NCI-H1930 (cell line): ENCODE results near the gene DNAJC5.
A peak's percentile ranks its signal among the peaks of the same experiment; 100 is the strongest.
"Not testable (repeated sequence)": the region's sequence is repeated elsewhere in the genome, so short reads cannot be mapped to it uniquely, and the experiment has no call there.

ENCODE experiments used
- DNase-seq, 2 experiments: peaks; one replicate each; lab custom pipeline; 2025; lab: John Stamatoyannopoulos, UW

Gene DNAJC5, protein sequence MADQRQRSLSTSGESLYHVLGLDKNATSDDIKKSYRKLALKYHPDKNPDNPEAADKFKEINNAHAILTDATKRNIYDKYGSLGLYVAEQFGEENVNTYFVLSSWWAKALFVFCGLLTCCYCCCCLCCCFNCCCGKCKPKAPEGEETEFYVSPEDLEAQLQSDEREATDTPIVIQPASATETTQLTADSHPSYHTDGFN

DNA sequence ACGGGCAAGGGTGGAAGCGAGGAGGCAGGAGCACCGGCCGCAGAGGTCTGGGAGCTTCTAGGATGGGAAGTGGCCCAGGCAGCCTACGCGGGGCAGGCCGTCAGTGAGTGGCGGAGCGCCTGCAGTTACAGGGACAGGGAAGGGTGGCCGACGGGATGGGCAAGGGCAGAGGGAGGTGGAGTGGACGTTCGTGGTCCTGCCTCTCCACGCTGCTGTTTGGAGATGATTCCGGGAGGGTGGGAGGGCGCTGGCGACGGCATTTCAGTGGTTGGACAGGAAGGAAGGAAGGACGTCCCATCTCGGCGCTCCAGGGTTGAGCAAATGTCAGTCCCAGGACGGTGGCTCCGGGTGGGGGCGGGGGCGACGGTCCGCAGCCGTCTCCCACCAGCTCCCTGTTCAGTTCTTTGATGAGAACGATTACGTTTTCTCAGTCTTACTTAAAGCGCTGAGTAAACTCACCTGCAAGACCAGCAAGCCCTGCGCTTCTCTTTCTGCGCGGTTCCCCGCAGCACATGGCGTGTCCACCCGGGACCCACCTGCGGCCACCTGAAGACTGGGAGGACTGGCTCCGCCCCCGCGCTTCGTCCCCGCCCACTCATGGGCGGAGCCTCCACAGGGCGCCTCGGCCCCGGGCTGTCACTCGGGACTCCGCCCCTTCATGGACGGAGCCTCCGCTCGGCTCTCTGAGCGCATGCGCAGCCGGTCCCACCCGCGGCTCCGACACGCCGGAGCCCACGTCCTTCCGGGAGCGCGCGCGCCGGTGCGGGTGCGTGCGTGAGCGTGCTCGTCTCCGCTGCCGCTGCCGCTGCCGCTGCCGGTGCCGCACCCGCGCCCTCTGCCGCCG lies at the start of gene DNAJC5:
DNAJC5 (plus strand) TSS at position 769 of the 844 bp plus-strand sequence. CDS start 33,220 bp downstream, outside the sequence.
- DNase-seq: peak; percentile 93 to 96

DNA sequence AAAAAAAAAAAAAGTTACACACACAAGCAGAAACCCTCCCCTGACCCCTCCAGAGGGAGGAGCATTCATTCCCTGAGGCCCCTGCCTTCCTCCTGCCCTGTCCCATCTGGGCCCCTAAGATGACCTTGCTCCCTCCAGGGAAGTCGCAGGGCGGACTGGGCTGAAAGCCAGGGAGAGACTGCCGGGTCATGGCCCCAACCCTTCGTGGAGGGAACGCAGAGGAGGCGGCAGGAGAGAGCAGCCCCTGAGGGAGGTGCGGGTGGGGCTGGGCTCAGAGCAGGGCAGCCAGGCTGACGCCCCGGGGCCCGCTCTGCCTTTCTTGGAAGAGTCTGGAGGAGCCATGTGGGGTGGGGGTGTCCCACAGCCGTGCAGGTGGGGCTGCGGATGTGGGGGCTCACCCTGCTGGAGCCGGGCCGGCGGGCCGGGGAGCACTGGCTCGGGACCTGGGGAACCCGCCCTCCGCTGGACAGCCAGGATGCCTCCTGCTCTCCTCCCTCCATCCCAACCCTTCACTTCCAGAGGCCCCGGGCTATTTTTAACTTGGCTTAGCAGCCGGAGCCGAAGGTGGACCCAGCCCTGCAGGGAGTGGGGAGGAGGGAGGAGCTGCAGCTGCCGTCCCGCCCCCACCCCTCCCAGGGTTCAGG lies 48.7 kb upstream of the DNAJC5 start:
- no peak for DNase-seq

DNA sequence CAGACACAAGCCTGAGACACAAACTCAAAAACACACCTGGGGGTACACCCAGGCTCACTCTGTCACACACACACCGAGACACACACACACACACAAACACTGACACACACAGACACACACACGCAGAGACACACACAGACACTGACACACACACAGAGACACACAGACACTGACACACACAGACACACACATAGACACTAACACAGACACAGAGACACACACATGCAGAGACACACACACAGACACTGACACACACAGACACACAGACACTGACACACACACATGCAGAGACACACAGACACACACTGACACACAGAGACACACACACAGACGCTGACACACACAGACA lies 48.1 kb upstream of the DNAJC5 start:
- DNase-seq: no peak

DNA sequence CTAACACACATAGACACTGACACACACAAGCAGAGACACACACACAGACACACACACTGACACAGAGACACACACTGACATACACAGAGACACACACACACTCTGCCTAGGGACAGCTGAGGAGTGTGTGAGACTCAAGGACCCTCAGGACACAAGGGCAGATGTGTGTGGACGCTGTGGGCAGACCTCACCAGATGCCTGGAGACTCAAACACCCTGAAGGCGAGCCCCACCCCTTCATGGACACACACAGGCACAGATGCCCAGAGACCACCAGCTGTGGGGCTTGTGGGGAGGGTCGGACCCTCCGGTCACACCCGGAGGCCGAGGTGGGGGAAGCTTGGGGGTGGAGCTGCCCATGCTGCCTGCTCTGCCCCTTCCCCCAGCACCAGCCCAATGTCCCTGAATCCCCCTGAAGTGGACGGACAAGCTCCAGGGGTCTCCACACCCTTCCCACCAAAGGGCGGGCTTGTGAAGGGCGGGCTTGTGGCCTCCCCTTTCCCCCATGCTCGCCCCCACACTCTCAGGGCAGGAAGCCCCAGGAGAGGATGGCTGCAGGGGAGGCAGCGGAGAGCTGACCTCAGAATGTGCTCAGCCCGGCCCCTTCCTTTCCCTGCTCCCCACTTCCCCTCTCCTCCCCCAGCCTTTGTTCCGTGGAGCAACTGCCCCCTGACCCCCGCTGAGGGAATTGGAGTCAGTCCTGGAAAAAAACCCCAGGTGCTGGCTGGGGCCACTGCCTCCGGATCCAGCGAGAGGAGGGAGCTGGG lies 47.5 kb upstream of the DNAJC5 start:
- DNase-seq: no peak

DNA sequence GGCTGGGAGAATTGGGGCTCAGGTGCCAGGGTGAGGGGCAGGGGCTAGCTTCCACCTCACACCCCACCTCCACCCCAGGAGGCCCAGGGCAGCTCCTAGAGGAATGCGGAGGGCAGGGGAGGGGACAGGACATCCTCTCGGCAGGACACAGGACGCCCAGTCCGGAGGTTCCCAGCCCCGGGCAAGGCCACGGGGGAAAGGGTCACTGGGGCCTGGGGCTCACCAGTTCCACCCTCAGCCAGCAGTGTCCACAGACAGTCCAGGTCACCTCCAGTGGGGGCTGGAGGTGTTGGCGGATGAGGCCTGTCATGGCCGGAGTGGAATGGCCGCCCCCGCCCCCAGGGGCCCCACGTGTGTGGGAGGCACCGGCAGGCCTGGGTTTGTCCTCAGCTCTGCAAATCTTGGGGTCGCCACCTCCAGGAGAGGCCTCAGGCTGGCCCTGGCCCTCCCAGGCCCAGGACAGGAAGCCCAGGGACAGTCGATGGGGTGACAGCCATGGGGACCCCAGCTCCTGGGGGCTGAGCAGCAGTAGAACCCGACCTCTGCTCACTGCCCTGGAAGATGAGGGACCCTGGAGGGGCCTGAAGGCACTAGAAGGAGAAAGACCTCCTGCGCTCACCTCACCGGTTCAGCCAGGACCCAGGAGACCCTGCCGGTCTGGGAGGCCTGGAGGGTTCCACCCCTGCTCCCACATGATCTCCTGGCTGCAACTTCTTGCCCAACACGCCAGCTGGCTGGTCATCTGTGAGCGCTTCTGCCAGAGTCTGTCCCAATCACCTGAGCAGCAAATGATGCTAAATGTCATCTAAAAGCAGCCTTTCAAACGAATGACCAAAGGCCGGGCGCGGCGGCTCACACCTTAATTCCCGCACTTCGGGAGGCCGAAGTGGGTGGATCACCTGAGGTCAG lies 46.7 kb upstream of the DNAJC5 start:
- DNase-seq: no peak

DNA sequence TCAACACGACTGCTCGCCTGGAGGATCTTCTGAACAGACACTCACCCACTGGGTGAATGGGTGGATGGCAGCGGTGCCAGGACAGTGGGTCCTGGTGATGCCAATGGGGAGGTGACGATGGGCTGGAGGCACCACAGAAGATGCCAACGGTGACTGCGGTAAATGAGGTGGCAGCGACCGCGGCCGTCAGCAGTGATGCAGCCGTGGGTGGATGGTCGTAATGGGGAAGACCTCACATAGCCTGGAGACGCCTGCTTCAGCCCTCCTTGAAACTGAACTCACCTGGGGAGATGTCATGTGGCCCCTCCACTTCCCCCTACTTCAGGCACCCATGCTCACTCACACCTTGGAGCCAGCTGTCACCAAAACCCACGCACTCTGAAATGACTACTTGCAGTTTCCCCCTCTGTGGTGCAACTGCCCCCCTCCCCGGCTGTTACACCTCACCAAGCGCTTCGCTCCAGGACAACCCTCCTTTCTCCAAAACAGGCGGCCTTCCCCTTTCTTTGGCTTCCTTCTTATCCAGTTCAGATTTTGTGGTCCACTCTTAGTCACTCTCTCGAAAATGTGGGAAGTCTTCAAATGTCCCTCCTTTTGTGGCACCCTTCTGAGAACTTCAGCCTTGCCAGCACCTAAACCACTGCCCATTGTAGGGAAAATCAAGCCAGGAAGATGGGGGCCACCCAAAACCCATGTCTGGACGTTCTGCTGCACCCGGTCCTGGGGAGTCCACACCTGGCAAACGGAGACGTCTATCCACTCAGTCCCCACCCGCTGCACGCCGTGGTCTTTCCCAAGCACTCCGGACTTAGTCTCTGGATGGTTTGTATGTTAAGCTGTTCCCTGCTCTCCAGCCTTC lies 44.0 kb upstream of the DNAJC5 start:
- no peak for DNase-seq

DNA sequence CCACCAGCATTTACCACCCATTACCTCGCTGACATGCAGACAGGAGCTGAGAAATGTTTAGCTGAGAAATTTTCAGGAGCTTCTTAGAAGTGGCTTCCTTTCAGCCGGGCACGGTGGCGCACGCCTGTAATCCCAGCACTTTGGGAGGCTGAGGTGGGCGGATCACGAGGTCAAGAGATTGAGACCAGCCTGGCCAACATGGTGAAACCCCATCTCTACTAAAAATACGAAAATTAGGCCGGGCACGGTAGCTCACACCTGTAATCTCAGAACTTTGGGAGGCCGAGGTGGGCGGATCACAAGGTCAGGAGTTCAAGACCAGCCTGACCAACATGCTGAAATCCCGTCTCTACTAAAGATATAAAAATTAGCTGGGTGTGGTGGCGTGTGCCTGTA lies 43.4 kb upstream of the DNAJC5 start:
- DNase-seq: not testable (repeated sequence)

DNA sequence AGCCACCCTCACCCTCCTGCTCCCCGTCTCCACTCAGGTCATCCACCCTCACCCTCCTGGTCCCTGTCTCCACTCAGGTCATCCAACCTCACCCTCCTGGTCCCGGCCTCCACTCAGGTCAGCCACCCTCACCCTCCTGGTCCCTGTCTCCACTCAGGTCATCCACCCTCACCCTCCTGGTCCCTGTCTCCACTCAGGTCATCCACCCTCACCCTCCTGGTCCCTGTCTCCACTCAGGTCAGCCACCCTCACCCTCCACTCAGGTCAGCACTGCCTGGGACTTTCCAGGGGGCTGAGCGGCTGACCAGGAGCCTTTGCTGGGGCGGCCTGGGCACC lies 41.2 kb upstream of the DNAJC5 start:
- not testable (repeated sequence) for DNase-seq

DNA sequence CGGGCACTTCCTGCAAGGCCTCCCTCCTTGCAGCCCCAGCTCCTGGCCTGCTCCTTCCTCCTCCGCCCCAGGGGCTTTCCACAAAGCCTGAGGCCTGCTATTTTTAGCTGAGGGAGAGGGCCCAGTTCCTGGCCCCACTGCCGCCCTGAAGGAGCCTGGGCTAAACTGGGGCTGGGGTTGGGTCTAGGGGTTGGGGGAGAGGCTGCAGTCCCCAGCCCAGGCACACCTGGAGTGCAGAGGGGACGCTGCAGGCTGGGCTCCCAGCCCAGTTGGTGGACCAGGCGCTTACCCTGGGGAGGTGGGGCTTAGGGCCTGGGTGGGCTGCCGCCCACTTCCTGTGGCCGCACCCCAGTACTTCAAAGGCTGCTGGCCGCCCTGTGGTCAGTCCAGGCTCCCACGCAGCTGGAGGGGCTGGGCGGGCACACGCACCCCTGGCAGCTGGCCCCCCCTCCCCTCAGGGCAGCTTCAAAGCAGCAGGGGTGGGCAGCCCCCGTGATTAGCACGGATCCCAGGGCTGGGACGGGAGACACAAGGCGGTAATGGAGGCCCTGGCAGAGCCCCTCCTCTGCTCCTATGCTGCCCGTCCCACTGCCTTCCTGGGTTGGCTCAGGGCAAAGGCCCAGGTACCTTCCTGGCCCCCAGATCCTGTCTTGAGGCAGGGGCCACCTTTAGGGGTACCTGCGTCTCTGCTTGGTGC lies 40.7 kb upstream of the DNAJC5 start:
- no peak for DNase-seq

DNA sequence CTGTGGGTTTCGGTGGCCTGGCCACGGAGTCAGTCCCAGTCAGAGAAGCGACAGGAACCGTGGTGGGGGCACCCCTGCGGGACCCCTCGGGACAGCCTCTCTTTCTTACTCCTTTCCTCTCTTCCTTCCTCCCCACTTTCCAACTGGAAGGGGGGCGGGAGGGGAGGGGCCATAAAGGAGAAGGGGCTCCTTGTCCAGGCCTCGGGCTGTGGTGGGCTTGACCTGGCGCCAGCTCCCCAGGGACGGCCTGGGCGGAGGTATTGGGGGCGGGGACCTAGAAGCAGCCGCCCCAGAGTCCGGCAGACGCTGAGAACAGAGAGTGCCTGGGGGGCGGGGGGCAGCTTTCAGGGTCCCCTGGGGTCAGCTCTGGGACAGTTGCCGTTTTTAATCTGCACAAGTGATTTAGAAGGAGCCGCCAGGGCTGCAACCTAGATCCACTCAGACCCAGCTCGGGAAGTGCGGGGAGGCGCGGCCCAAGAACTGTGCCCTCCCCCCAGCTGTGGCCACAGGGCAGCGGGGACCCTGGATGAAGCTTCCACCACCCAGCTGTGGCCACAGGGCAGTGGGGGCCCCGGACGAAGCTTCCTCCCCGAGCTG lies 40.1 kb upstream of the DNAJC5 start:
- no peak for DNase-seq

DNA sequence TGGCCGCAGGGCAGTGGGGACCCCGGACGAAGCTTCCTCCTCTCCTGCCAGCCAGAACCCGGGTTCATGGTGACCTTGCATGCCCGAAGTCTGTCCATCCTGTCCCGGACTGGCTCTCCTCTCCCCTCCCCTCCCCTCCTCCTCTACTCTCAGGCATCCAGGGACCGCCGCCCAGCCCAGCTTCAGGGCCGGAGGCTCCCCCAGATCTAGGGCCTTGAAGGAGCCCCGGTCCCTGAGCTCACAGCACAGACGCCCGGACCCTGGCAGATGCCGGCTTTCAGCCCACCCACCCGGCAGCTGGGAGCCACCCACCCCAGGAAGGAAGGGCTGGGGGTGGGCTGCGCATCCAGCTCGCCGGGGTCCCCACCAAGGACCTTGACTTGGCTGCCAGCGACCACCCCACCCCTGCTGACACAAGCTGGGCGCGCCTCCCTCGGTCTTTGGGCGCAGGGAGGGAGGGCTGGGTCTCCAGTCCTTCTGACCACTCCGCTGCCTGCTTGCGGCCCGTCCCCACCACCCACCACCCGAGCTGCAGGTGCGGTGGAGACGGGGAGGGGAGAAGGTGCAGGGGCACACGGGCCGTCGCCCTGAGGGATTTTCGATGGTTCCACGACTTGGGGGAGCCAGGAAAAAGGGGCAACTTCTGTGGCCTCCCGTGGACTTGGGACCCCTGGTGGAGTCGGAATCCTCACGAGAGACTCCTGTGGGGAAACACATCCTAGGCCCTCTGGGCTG lies 39.4 kb upstream of the DNAJC5 start:
- no peak for DNase-seq

DNA sequence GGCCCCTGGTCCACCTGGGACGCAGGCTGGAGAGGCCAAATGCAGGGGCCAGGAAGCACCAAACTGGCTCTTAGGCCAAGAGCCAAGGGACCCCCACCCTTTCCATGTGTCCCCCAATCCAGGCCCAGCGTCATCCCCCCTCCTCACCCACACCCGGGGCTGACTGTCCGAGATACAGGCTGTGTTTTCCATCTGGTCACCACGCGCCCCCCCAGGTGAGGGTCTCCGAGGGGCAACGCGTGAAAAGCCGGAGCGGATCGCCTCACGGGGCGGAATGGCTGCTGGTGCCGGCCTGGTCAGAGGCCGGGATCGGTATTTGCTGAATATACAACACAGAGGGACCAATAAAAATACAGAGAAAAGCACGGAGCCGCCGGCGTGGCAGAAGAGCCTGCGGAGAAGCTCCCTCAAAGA lies 38.8 kb upstream of the DNAJC5 start:
- DNase-seq: no peak

DNA sequence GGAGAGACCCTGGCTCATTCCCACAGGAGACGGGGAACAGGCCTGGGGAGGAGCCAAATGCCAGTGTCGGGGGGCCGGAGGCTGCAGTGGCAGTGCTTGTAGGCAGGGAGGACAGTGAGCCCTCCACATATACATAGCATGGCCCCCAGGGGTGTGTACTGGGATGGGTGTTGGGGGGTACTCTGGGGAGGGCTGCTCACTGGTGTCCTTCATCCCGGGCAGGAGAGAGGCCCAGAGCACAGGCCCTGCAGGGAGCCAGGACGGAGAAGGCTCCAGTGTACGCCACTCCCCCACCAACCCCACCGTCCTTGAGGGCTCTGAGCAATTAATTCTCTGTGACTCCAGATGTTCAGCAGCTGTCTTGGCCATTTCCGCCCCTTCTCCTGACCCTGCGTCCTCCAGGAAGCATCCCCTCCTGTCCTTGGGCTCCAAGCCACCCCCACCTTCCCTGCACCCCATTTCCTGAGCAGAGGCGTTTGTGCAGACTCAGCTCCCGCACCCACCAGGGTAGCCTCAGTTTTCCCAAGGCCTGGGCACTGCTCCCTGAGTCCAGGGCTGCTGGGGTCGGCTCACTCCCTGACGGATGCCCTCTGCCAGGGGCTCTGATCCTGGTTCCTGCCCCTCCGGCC lies 37.0 kb upstream of the DNAJC5 start:
- no peak for DNase-seq

DNA sequence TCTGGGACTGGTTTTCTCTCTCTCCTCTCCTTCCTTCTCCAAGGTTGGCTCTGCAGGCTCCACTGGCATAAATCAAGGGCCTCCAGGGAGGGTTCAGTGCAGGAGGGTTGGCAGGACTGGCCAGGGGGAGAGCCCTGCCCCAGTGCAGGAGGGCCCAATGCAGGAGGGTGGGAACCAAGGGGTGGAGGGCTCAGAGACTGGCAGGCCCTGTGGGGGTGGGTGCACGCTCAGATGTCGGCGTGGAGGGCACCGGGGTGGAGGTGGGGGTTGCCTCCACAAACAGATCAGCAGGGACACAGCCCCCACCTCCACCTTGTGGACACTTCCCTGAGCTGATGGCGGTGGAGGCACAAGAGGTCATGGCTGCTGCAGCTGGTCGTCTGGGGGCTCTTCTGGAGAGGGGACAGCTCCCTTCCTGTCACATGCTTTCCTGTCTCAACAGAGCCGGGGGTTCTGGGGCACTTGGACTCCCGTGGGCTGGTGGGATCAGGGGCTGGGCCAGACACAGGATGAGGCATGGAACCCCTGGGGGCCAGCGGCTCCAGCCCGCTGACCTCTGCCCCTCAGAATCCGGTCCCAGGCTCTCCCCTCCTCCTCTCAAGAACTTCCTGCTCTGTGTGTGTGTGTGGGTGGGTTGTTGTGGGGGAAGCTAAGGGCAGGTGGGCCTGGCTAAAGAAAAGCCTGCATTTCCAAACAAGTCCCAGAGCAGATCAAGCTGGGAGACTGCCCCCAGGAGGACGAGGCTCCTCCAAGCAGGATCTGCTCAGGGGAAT lies 36.3 kb upstream of the DNAJC5 start:
- no peak for DNase-seq

DNA sequence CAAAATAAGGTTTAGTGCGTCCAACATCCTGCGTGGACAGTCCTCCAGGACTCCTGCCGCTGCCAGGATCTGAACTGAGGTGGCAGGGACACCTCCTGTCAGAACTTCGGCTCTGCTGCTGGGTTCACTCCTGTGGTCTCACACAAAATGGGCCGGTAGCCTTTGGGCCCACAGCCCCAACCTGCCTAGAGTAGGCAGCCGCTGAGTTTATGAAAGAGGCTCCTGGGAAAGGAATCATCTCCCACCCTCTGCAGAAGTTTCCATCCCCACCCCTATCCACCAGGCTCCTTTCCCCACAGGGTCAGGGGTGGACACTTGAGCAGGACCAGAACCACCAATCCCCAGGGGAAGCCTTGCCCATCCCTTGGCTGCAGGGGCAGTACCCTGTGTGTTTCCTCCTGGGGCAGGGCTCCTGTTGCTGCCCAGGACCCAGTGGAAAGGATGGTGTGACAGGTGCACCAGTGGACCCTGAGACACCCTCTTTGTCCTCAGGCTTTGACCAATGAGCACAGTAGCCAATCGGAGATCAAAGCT lies 35.7 kb upstream of the DNAJC5 start:
- peak in 1 of 2 experiments; percentile 27 for DNase-seq

DNA sequence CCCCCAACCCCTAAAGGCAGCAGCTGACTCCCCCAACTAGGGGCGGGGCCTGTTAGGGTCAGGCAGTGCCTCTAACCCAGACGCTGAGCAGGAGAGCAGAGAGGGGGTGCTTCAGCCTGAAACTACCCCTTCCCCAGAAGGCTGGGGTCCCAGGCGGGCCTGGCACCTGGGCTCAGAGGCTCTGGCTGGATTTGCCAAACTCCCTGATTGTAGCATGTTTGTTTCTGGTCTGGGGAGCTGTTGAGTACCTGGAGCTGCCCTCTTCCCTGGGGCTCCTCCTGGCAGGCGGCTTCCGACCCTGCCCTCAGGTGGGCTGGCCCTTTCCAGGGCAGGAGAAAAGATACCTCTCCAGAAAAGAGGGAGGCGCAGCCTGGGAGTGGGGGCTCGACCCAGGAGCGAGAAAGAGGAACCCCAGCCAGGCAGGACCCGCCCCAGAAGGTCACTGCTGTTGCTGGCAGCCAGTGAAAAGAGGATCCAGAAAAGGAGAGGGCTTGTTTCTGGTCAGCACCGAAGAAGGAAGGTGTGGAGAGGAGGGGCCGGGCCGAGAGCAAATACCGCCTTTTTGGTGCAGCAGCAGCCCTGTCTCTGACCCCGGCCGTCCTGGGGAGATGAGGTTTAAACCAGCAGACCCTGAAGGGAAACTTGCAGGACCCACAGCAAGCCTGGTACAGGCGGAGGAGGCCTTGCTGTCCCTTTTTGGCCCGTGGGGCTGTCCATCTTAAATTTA lies 34.4 kb upstream of the DNAJC5 start:
- no peak for DNase-seq
